ENCODE data around the gene TBCA. TPM values are rescaled to one million over a fixed set of nuclear protein-coding genes. Genes with fewer than 3 reads are reported as not detected.

TBCA gene
- total RNA-seq, 1 experiment from 2014 or later, result 330 TPM

DNA sequence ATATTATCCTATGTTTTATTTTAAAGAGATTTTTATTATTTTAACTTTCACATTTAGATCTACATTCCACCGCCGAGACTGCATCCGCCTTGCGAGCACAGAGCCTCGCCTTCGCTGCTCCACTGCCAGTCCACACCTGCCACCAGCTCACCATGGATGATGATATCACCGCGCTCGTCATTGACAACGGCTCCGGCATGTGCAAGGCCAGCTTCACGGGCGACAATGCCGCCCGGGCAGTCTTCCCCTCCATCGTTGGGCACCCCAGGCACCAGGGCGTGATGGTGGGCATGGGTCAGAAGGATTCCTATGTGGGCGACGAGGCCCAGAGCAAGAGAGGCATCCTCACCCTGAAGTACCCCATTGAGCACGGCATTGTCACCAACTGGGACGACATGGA is 8.6 kb upstream of the TBCA start:
- H3K4ac ChIP-seq (ENCODE audit: low read depth, low read length), result no peak overlapping the region
- no peaks in the 10 kb centered on the region for H4K20me1 ChIP-seq (ENCODE audit: control insufficient read depth, insufficient read depth, insufficient read length)
- H2AK5ac ChIP-seq (ENCODE audit: insufficient read length, low read length), result no peak overlapping the region
- no peak overlapping the region for H3K27ac ChIP-seq (ENCODE audit: insufficient read length, low read depth, low read length)
- no peaks in the 10 kb centered on the region for H3K4me1 ChIP-seq (ENCODE audit: insufficient read depth, low read length)
- H3K9ac ChIP-seq (ENCODE audit: extremely low read depth, insufficient read length, low read length), result no peak overlapping the region
- Mint-ChIP-seq H3K27ac (no peak overlapping the region), H3K9me3 (peaks cover 0 to 3% of the 10 kb centered on the region in 2 experiments; a peak in 1 of 5 replicates), H3K36me3 (ENCODE audit: insufficient read depth in 1 of 3, low read depth in 3 of 3) (no peaks in the 10 kb centered on the region; a peak in 2 of 7 replicates), H3K4me1 (no peaks in the 10 kb centered on the region; a peak in 1 of 4 replicates), H3K4me3 (no peak overlapping the region), H3K27me3 (ENCODE audit: low read depth) (peaks cover 15% of the 10 kb centered on the region)
- no peak overlapping the region for H2BK12ac ChIP-seq (ENCODE audit: insufficient read length, low read depth, low read length)
- H3K18ac ChIP-seq (ENCODE audit: insufficient read length, low read depth, low read length), result no peak overlapping the region
- TF ChIP-seq, protein P1, sequence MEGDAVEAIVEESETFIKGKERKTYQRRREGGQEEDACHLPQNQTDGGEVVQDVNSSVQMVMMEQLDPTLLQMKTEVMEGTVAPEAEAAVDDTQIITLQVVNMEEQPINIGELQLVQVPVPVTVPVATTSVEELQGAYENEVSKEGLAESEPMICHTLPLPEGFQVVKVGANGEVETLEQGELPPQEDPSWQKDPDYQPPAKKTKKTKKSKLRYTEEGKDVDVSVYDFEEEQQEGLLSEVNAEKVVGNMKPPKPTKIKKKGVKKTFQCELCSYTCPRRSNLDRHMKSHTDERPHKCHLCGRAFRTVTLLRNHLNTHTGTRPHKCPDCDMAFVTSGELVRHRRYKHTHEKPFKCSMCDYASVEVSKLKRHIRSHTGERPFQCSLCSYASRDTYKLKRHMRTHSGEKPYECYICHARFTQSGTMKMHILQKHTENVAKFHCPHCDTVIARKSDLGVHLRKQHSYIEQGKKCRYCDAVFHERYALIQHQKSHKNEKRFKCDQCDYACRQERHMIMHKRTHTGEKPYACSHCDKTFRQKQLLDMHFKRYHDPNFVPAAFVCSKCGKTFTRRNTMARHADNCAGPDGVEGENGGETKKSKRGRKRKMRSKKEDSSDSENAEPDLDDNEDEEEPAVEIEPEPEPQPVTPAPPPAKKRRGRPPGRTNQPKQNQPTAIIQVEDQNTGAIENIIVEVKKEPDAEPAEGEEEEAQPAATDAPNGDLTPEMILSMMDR (conservative IDR thresholded peaks at IDR 0.05), result no peak
- H2BK20ac ChIP-seq (ENCODE audit: low read depth, low read length, poor library complexity, severe bottlenecking), result no peak overlapping the region
- DNase-seq, result no peak
- no peak overlapping the region for H2BK15ac ChIP-seq (ENCODE audit: low read depth, low read length)
- no peaks in the 10 kb centered on the region for H3K79me1 ChIP-seq (ENCODE audit: insufficient read depth, low read depth, low read length, poor library complexity, severe bottlenecking)
- H3K23me2 ChIP-seq (ENCODE audit: insufficient read length, low read depth, low read length, poor library complexity, severe bottlenecking), result no peaks in the 10 kb centered on the region
- H4K91ac ChIP-seq (ENCODE audit: insufficient read length, low read depth, low read length), result no peak overlapping the region
- H2AFZ ChIP-seq (ENCODE audit: low read length), result no peak overlapping the region
- no peak overlapping the region for H4K8ac ChIP-seq (replicated peaks; ENCODE audit: insufficient read length, low read depth, low read length)
- WGBS (ENCODE audit: extremely low coverage, insufficient read length, low lambda C conversion rate), result no CpG with 5 or more reads among the region's 21 CpGs
- H3K79me2 ChIP-seq (ENCODE audit: insufficient read depth, low read length), result no peaks in the 10 kb centered on the region
- H3K9me3 ChIP-seq (ENCODE audit: control insufficient read depth, low read depth, low read length), result no peaks in the 10 kb centered on the region
- no peak overlapping the region for H3K23ac ChIP-seq (ENCODE audit: insufficient read length, low read depth, low read length)
- H4K5ac ChIP-seq (ENCODE audit: insufficient read length, low read depth, low read length), result no peak overlapping the region
- H3K27me3 ChIP-seq (ENCODE audit: insufficient read depth, low read length), result no peaks in the 10 kb centered on the region; the same call in 1 of the 2 replicates
- no peak overlapping the region for H3K4me2 ChIP-seq (ENCODE audit: insufficient read depth, insufficient read length, low read length)
- H3K14ac ChIP-seq (ENCODE audit: insufficient read depth, low read length), result no peak overlapping the region
- H2BK120ac ChIP-seq (ENCODE audit: low read depth, low read length, poor library complexity, severe bottlenecking), result no peak overlapping the region
- H2BK5ac ChIP-seq (ENCODE audit: insufficient read length, low read length), result no peak overlapping the region
- H3K56ac ChIP-seq (ENCODE audit: insufficient read length, low read depth, low read length), result no peak overlapping the region
- no peak overlapping the region for H3T11ph ChIP-seq (ENCODE audit: low read length)

Measured in H9 (cell line).